ENCODE results near the gene BICC1. TPM values are rescaled to one million over a fixed set of nuclear protein-coding genes. Genes with fewer than 3 reads are reported as not detected.

BICC1 gene
- total RNA-seq, 1 experiment from 2014 or later = 0.67 TPM

- DNase-seq (ENCODE audit: low read depth, low spot score) = no peak
- no peak for ATAC-seq
- no peaks in the 10 kb centered on the region for H3K4me1 ChIP-seq (ENCODE audit: control insufficient read depth, insufficient read depth, low read length)
- no peaks in the 10 kb centered on the region for H3K36me3 ChIP-seq (ENCODE audit: control insufficient read depth, insufficient read depth, low read length)
- ChIA-PET POLR2A (no interaction called here), CTCF (no interaction called here)
- no TSS peak for BruUV-seq (replicated peaks)
- no peaks in the 10 kb centered on the region for H3K27me3 ChIP-seq (ENCODE audit: control insufficient read depth, insufficient read depth, low read length)
- no peaks in the 10 kb centered on the region for H3K9me3 ChIP-seq (ENCODE audit: control insufficient read depth, insufficient read depth, low read depth, low read length)
- H3K27ac ChIP-seq (ENCODE audit: low read length) = no peak overlapping the region
- H3K4me3 ChIP-seq (ENCODE audit: low read depth in 2 of 2, low read length in 2 of 2) = no peak overlapping the region
- in situ Hi-C loops (cut with HindIII; ENCODE audit: low pct_unique_long_range_greater_than_20kb, low sequenced_read_pairs) (no loop called here), intact Hi-C loops (cut with micrococcal nuclease; ENCODE audit: unreplicated experiment) (no loop called here)
- TF ChIP-seq CTCF (IDR thresholded peaks at IDR 0.05) = no peak
- no peak for TF ChIP-seq REST (IDR thresholded peaks at IDR 0.05; ENCODE audit: insufficient read depth in 1 of 2, low read depth in 2 of 2, low read length in 1 of 2)
- no peak for TF ChIP-seq POLR2AphosphoS5 (IDR thresholded peaks at IDR 0.05; ENCODE audit: low read depth, low read length)
- TF ChIP-seq SIN3A (IDR thresholded peaks at IDR 0.05; ENCODE audit: borderline replicate concordance, insufficient read depth, low read depth, low read length) = no peak
- TF ChIP-seq TCF7L2 (IDR thresholded peaks at IDR 0.05; ENCODE audit: low read depth, low read length) = no peak
Observed at GRCh38 chr10:58574058-58574457, 61.4 kb downstream of the BICC1 start.

GRCh38 chr10:58575491-58575890 lies 62.8 kb downstream of the BICC1 start:
- DNase-seq (ENCODE audit: low read depth, low spot score) (no peak), ATAC-seq (no peak)
- Histone ChIP-seq H3K36me3 (ENCODE audit: control insufficient read depth, insufficient read depth, low read length) (no peaks in the 10 kb centered on the region), H3K4me3 (ENCODE audit: low read depth in 2 of 2, low read length in 2 of 2) (no peak overlapping the region), H3K4me1 (ENCODE audit: control insufficient read depth, insufficient read depth, low read length) (no peaks in the 10 kb centered on the region), H3K9me3 (ENCODE audit: control insufficient read depth, insufficient read depth, low read depth, low read length) (no peaks in the 10 kb centered on the region), H3K27me3 (ENCODE audit: control insufficient read depth, insufficient read depth, low read length) (no peaks in the 10 kb centered on the region), H3K27ac (ENCODE audit: low read length) (no peak overlapping the region)
- CTCF ChIA-PET = no interaction called here
- POLR2A ChIA-PET = no interaction called here
- in situ Hi-C loops (cut with HindIII; ENCODE audit: low pct_unique_long_range_greater_than_20kb, low sequenced_read_pairs) = no loop called here
- TF ChIP-seq POLR2AphosphoS5 (IDR thresholded peaks at IDR 0.05; ENCODE audit: low read depth, low read length) = no peak
- TF ChIP-seq CTCF (IDR thresholded peaks at IDR 0.05) = no peak
- TF ChIP-seq REST (IDR thresholded peaks at IDR 0.05; ENCODE audit: insufficient read depth in 1 of 2, low read depth in 2 of 2, low read length in 1 of 2) = no peak
- no peak for TF ChIP-seq SIN3A (IDR thresholded peaks at IDR 0.05; ENCODE audit: borderline replicate concordance, insufficient read depth, low read depth, low read length)
- TF ChIP-seq TCF7L2 (IDR thresholded peaks at IDR 0.05; ENCODE audit: low read depth, low read length) = no peak
- no TSS peak for BruUV-seq (replicated peaks)
- intact Hi-C loops (cut with micrococcal nuclease; ENCODE audit: unreplicated experiment) = no loop called here
